OCI-LY7 (cell line): ENCODE data around the gene NOVA1.

Experiments used
- CTCF ChIP-seq: fragments of 200-600 bp; sonication (generic); conservative IDR thresholded peaks from 2 replicates; pipeline ENCODE4 v1.5.1; 2014; ENCODE audit warnings: mild to moderate bottlenecking, antibody characterized with exemption, low read length, moderate library complexity, mixed read lengths
- EZH2phosphoT487 ChIP-seq: fragments of 200-600 bp; sonication (generic); IDR thresholded peaks from 2 replicates; pipeline ENCODE4 v1.6.1; 2018; ENCODE audit warnings: low read depth, borderline replicate concordance, mild to moderate bottlenecking, mixed run types, antibody characterized with exemption, low read length, moderate library complexity, mixed read lengths

GRCh38 chr14:26454105-26454504, 143.7 kb downstream of the NOVA1 start:
- TF ChIP-seq CTCF (no peak), EZH2phosphoT487 (no peak)
